Neural crest cell (in vitro differentiated cells): Measurements from ENCODE around the gene FCRL2. TPM values are rescaled to one million over a fixed set of nuclear protein-coding genes. Genes with fewer than 3 reads are reported as not detected.

Source experiments
- DNase-seq: peaks from one replicate; pipeline ENCODE4 v3.0.0; 2021; ENCODE audit warnings: low read depth, mixed read lengths, low spot score
- H3K27ac Mint-ChIP-seq: one replicate; pipeline ENCODE4 v1.8.0; 2021; ENCODE audit warnings: mild to moderate bottlenecking, mixed read lengths; ENCODE audit not compliant: unreplicated experiment
- H3K27me3 Mint-ChIP-seq: 2 replicates; pipeline ENCODE4 v1.8.0; 2021; ENCODE audit warnings: low read depth, mild to moderate bottlenecking, mixed read lengths
- H3K36me3 Mint-ChIP-seq: 2 replicates; pipeline ENCODE4 v1.8.0; 2021; ENCODE audit warnings: low read depth, mild to moderate bottlenecking, mixed read lengths
- H3K4me1 Mint-ChIP-seq: 2 replicates; pipeline ENCODE4 v1.8.0; 2021; ENCODE audit warnings: mixed read lengths
- H3K4me3 Mint-ChIP-seq: one replicate; pipeline ENCODE4 v1.8.0; 2021; ENCODE audit warnings: mild to moderate bottlenecking, mixed read lengths
- H3K9me3 Mint-ChIP-seq: 2 replicates; pipeline ENCODE4 v1.8.0; 2021; ENCODE audit warnings: mixed read lengths
- CTCF ChIP-seq: fragments of 200-600 bp; sonication (generic); conservative IDR thresholded peaks from 2 replicates; pipeline ENCODE4 v1.5.0; 2021; ENCODE audit warnings: antibody characterized with exemption, mild to moderate bottlenecking
- total RNA-seq: library from RNA; stranded (reverse); gene quantifications from 2 replicates; pipeline ENCODE4 v1.2.1, GENCODE V29; 2021

Gene FCRL2
- total RNA-seq, 1 donor from 2014 or later, result not detected

DNA sequence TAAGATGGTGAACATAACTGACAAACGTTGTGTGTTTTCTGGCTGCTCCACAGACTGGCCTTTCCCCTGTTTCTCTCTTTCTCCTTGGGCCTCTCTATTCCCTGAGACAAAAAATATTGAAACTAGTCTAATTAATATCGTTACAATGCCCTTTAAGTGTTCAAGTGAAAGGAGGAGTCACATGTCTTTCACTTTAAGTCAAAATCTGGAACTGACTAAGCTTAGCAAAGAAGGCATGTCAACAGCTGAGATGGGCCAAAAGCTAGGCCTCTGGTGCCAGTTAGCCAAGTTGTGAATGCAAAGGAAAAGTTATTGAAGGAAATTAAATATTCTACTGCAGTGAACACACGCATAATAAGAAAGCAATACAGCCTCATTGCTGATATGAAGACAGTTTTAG lies 44.2 kb downstream of the FCRL2 start:
- DNase-seq, result no peak
- Mint-ChIP-seq H3K27me3 (peaks cover 9% of the 10 kb centered on the region), H3K27ac (no peak overlapping the region), H3K9me3 (no peaks in the 10 kb centered on the region), H3K4me3 (no peak overlapping the region), H3K4me1 (no peaks in the 10 kb centered on the region), H3K36me3 (no peaks in the 10 kb centered on the region)
- TF ChIP-seq CTCF, result no peak

GRCh38 chr1:157725221-157725577 lies 51.7 kb downstream of the FCRL2 start:
- DNase-seq, result no peak
- Mint-ChIP-seq H3K9me3 (peaks cover 16% of the 10 kb centered on the region), H3K4me1 (no peaks in the 10 kb centered on the region), H3K27me3 (peaks cover 10% of the 10 kb centered on the region), H3K4me3 (no peak overlapping the region), H3K36me3 (no peaks in the 10 kb centered on the region), H3K27ac (no peak overlapping the region)
- TF ChIP-seq CTCF, result no peak

DNA sequence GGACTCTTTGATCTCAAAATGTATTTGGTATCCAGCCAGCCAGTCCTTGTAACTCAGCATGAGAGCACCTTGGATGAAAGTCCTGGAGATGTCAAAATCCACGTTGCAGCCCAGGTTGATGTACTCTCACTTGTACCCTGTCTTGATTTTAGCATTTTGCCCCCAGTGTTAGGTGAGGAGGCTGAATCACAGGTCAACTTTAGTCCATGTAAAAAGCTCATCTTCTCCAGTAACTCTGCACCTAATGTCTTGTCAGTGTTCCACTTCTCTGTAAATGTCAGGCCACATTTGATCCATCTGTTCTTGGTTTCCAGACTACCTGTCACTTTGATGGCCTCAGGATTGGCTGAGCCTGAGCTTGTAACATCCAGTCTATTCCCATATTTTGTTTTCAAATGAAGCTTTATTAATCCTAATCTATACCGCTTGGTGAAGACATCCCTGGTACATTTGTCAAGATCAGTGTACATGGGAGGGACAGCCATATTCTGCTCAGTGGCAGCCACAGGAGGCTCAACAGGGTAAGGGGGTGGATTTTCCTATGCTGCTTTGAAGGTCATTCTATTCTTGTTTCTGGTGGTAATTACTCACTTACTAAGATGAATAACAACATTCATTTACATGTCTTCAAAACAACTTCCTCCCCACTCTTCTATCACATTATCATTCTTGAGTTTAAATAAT lies 52.3 kb downstream of the FCRL2 start:
- H3K9me3 Mint-ChIP-seq, result peaks cover 16% of the 10 kb centered on the region
- no peak for TF ChIP-seq CTCF
- no peaks in the 10 kb centered on the region for H3K4me1 Mint-ChIP-seq
- no peak overlapping the region for H3K27ac Mint-ChIP-seq
- H3K36me3 Mint-ChIP-seq, result no peaks in the 10 kb centered on the region
- no peak overlapping the region for H3K4me3 Mint-ChIP-seq
- peaks cover 10% of the 10 kb centered on the region for H3K27me3 Mint-ChIP-seq
- no peak for DNase-seq

GRCh38 chr1:157723157-157723556 lies 53.8 kb downstream of the FCRL2 start:
- Mint-ChIP-seq H3K9me3 (peaks cover 16% of the 10 kb centered on the region), H3K27me3 (peaks cover 5% of the 10 kb centered on the region), H3K36me3 (no peaks in the 10 kb centered on the region), H3K4me3 (no peak overlapping the region), H3K4me1 (no peaks in the 10 kb centered on the region), H3K27ac (no peak overlapping the region)
- TF ChIP-seq CTCF, result no peak
- DNase-seq, result no peak

- no peaks in the 10 kb centered on the region for H3K4me1 Mint-ChIP-seq
Observed at GRCh38 chr1:157721985-157722384, 54.9 kb downstream of the FCRL2 start.

More at GRCh38 chr1:157721985-157722384, 54.9 kb downstream of the FCRL2 start:
- Mint-ChIP-seq H3K9me3 (peaks cover 16% of the 10 kb centered on the region), H3K36me3 (no peaks in the 10 kb centered on the region), H3K27me3 (peaks cover 2% of the 10 kb centered on the region), H3K4me3 (no peak overlapping the region), H3K27ac (no peak overlapping the region)
- DNase-seq, result no peak
- no peak for TF ChIP-seq CTCF
